ENCODE results near the gene OSBPL7.
"Not testable (repeated sequence)": the region's sequence is repeated elsewhere in the genome, so short reads cannot be mapped to it uniquely, and the experiment has no call there.

The OSBPL7 gene

GRCh38 chr17:47803201-47803600 is 18.4 kb downstream of the OSBPL7 start:
- no peak for DNase-seq

GRCh38 chr17:47802341-47803022 is 19.1 kb downstream of the OSBPL7 start:
- DNase-seq, result peak; percentile 73 to 83

DNA sequence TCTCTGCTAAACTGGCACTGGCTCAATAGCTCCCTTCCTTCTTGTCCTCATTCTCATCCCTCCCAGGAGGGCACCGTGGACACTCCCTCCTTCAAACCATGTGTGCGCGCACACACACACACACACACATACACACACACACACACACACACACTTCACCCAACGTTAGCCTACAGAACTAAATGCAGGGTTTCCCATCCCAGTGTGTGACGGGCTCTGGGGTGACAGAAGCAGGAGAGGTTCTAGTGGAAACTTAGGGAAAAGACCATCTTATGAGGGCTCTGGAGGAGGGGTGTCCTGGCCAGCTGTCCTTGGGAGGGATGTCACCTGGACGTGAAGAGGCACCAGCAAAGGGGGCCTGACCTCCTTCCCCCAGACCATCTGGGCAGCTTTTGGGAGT is 19.7 kb downstream of the OSBPL7 start:
- DNase-seq, result no peak

DNA sequence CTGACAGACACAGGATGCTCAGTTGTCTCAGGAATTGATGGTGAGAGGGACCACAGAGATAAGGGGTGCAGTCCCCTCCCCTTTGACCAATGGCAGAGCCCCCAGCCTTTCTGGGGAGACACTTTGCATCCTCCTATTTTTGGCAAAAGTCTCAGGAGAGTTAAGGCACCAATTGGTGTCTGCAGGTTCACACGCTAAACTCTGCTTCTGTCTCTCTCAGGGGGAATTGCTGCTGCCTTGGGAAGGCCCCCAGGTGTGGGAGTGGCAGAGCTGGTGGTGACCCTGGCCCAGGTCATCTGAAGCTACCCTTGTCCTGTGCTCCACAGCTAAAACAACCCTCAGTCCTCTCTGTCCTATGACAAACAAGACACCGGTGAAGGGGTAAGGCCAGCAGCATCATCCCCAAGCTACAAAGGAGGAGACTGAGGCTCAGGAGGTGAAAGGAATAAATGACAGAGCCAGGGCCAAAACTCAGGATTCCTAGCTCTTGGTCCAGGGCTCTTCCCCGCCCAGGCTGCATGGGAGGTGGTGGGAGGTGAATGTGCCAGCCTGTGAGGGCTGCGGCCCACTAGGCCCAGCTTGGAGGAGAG is 20.3 kb downstream of the OSBPL7 start:
- DNase-seq, result no peak

GRCh38 chr17:47800686-47801085 is 20.9 kb downstream of the OSBPL7 start:
- DNase-seq, result no peak

DNA sequence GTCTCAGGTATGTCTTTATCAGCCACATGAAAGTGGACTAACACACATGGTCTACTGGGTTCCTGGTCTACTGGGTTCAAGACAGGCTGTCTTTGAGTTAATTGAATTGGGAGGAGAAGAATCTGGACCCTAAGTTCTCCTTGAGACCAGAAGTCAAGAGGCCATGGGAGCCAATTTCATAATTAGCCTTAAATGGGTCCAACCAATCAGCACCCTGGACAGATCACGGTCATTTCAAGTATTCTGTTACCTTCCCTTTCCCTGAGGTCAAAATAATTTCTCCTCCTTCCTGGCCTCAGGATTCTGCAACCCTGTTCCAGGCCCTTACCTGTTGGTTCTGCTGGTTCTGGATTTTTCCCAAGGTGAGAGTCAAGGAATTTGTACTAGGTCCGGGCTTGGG is 23.8 kb downstream of the OSBPL7 start:
- DNase-seq, result peak in 1 of 2 experiments; percentile 26

GRCh38 chr17:47792979-47793378 is 28.6 kb downstream of the OSBPL7 start:
- no peak for DNase-seq

GRCh38 chr17:47792457-47792856 is 29.1 kb downstream of the OSBPL7 start:
- DNase-seq, result no peak

GRCh38 chr17:47791025-47791424 is 30.6 kb downstream of the OSBPL7 start:
- no peak for DNase-seq

DNA sequence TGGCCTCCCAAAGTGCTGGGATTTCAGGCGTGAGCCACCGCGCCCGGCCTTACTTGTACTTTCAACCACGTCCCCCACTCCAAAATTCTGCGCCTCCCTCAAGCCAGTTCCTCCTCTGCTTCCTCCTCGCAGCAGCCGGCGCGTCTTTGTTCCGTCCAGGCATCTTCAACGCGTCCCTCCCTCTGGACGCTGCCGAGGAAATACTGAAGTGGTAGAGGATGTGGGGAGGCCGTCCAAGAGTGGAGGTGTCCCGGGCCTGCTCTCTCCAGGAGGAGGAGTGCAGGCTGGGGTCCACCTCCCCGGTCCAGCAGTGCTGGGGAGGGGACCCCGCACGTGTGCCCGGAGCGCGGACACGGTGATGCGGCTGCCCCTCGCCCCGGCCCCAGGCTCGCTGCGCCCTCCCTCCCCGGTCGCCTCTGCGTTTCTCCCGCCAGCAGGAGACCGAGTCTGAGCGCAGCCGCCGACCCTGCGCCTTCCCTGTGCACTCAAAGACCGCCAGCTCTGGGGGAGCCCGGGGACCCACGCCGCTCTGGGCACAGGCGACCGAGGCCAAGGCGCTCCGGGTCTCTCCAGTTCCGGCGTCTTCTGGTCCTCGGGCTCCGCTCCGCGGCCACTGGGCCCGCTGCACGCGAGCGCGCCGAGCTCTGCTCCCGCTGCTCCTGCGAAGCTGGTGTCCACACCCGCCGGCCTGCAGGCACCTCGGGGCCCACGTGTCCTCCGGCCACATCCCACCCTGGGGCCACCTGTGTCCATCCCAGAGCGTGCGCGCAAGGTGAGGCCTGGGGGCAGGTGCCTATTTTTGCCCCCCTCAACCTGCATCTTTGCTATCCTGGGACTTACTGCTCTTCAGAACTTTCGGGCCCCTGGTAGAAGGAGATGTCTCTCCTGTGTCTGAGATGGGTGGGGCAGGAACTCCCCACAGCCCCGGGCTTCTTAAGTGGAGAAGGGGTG is 31.7 kb downstream of the OSBPL7 start:
- peak; percentile 6 to 19 for DNase-seq

GRCh38 chr17:47785538-47786123 is 36.0 kb downstream of the OSBPL7 start:
- DNase-seq, result peak; percentile 48 to 62

DNA sequence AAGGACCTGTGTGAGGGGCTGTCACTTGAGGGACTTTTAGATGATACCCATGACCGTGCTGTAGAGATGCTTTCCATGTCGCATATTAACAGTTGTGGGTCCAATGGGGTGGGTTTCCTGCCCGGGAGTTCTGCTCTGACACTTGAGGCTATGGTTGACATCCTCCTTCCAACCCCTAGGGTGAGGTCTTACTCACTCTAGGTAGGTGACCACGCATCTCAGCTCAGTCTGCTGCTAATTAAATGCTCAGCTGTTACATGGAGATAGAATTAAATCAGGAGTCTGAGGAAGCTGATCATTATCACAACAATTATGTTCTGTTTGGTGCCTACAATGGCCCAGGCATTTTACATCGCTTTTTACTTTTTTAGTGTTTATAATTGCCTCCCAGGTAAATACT is 40.2 kb downstream of the OSBPL7 start:
- DNase-seq, result no peak

GRCh38 chr17:47778184-47778635 is 43.4 kb downstream of the OSBPL7 start:
- no peak for DNase-seq

DNA sequence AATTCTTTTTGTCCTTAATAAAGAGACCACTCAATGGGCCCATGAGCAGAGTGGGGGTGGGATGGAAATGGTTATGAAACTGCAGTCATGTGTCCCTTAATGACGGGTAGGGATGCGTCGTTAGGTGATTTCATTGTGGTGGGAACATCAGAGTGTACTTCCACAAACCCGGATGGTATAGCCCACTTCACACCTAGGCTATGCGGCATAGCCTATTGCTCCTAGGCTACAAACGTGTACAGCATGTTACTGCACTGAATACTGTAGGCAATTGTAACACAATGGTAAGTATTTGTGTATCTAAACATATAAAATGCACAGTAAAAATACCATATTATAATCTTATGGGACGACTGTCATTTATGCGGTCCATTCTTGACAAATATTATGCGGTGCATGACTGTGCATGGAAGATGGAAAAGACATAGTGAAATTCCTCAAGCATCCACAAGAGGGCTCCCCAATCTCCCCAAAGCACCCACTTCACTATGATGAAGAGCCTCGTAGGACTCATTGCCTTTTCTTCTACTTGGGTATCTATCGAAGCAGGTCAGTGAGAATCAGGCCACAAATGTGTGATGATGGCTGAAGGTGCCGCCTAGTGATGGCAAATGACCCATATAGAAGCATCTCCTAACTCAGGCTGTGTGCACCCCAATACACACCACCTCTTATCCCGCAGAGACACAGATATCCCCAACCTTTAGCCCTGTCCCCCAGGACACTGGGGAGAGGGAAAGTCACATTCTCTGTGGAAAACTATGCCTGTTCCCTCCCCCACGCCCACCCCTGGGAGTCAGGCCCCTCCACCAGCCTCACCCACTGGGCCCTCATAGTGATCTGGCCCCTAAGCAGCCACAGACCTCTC is 45.0 kb downstream of the OSBPL7 start:
- DNase-seq, result peak; percentile 86 to 87

DNA sequence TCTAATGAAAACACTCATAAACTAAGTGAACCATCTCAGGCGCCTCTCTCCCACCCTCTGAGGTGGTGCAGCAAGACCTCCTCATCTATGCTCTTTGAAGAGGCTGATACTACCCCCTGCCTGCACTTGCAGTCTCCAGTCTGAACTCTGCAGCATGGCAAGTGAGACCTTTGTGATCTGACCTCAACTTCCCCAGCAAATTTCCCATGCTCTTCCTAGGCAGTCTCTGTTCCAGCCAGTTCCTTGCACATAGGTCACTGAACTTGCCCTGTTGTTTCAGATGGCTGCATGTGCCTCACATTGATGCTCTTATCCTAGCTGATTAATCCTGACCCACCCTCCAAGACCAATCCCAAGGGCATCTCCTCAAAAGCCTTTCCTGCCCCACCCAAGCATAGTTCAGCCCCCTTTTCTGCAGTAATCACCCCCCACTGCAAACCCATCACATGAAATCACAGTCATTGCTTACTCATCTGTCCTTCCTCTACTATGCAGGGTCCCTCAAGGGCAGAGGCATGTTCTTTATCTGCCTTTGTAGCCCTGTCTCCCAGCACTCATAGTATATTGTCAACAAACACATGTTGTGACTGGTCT is 46.5 kb downstream of the OSBPL7 start:
- DNase-seq, result no peak

DNA sequence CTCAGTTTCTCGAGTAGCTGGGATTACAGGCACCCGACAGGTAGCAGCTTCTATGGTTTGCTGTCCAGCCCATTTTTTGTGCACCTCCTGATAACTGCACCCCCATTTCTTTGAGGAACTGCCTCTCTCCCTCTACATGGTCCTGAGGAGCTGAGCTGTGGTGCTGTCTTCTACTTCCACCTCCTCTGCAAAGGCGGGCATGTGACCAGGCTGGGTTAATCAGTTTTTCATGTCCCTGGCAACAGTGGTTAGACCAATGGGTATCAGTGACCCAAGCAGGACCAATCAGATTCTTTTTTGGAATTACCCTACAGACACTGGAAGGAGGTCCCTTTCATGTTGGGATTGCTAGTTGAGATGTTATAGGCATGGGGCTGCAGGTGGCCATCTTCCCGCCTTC is 47.3 kb downstream of the OSBPL7 start:
- no peak for DNase-seq

DNA sequence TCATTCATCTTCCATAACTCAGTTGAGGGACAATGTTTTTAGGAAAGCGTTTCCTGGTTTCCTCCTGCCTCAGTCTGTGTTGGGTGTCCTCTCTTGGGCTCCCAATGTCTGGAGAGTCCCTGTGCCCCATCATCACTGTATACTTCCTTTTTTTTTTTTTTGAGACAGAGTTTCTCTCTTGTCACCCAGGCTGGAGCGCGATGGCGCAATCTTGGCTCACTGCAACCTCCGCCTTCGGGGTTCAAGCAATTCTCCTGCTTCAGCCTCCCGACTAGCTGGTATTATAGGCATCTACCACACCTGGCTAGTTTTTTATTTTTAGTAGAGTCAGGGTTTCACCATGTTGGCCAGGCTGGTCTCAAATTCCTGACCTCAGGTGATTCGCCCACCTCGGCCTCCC is 47.9 kb downstream of the OSBPL7 start:
- not testable (repeated sequence) for DNase-seq

- no peak for DNase-seq
These were observed 57.5 kb downstream of the OSBPL7 start for GRCh38 chr17:47763913-47764582.

- no peak for DNase-seq
These were observed 58.9 kb downstream of the OSBPL7 start for GRCh38 chr17:47762728-47763127.

DNA sequence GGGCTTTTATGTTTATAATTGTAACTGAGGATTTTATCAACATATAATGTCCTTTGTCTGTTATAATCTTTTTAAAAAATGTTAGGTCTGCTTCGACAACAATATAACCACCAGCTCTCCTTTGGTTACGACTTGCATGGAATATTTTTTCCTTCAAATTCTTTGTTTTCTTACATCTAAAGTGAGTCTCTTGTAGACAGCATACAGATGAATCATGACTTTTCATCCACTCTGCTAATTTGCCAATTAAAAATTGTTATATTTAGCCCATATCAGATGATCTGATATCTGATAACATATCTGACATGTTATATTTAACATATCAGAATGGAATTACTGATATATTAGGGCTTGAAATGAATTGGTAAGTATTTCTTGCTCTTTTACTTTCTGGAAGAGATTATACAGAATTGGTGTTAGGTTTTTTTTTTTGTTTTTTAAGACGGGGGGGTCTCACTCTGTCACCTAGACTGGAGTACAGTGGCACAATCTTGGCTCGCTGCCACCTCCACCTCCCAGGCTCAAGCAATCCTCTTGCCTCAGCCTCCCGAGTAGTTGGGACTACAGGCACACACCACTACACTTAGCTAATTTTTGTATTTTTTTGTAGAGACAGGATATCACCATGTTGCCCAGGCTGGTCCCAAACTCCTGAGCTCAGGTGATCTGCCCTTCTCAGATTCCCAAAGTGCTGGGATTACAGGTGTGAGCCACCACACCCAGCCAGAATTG is 61.0 kb downstream of the OSBPL7 start:
- no peak for DNase-seq

- no peak for DNase-seq
These were observed 64.2 kb downstream of the OSBPL7 start for GRCh38 chr17:47757386-47757785.

Measured in Kasumi-1 (cell line).